RWPE2 (cell line): Measurements from ENCODE around the gene TAS2R39.

Experiments
- ATAC-seq: fragments of 200-7000 bp; cut with Tn5 transposase; 3 replicates; pipeline ENCODE4 v1.9.1; 2021; ENCODE audit warnings: low read depth
- DNase-seq: peaks from one replicate; pipeline ENCODE4 v3.0.0-alpha.2; 2020; ENCODE audit warnings: low spot score
- H3K27ac ChIP-seq: fragments of 450-650 bp; 2 replicates; pipeline ENCODE4 v1.5.1; 2017; ENCODE audit warnings: mild to moderate bottlenecking; ENCODE audit not compliant: poor library complexity, severe bottlenecking
- H3K27me3 ChIP-seq: fragments of 250-450 bp; sonication (Bioruptor Pico); 2 replicates; pipeline ENCODE4 v1.5.1; 2021; ENCODE audit warnings: mild to moderate bottlenecking, moderate library complexity; ENCODE audit not compliant: insufficient read depth, poor library complexity, severe bottlenecking
- H3K36me3 ChIP-seq: fragments of 250-450 bp; sonication (Bioruptor Pico); 2 replicates; pipeline ENCODE4 v1.5.1; 2020; ENCODE audit warnings: low read depth, mild to moderate bottlenecking, moderate library complexity
- H3K4me1 ChIP-seq: fragments of 250-450 bp; sonication (Bioruptor Pico); 2 replicates; pipeline ENCODE4 v1.5.1; 2021; ENCODE audit warnings: mild to moderate bottlenecking, moderate library complexity; ENCODE audit not compliant: insufficient read depth, poor library complexity, severe bottlenecking
- H3K4me3 ChIP-seq: fragments of 250-450 bp; sonication (Bioruptor Pico); 2 replicates; pipeline ENCODE4 v1.5.1; 2021; ENCODE audit warnings: mild to moderate bottlenecking, moderate library complexity; ENCODE audit not compliant: severe bottlenecking
- H3K9me3 ChIP-seq: fragments of 250-450 bp; sonication (Bioruptor Pico); 2 replicates; pipeline ENCODE4 v1.5.1; 2021; ENCODE audit warnings: mild to moderate bottlenecking, moderate library complexity; ENCODE audit not compliant: severe bottlenecking
- CTCF ChIP-seq: fragments of 450-650 bp; IDR thresholded peaks from one replicate; pipeline ENCODE4 v1.5.1; 2017; ENCODE audit warnings: mild to moderate bottlenecking, moderate library complexity; ENCODE audit not compliant: poor library complexity, severe bottlenecking

TAS2R39 gene

GRCh38 chr7:143229054-143229790 is 46.0 kb downstream of the TAS2R39 start:
- H3K36me3 ChIP-seq, result no peaks in the 10 kb centered on the region
- H3K27me3 ChIP-seq, result no peaks in the 10 kb centered on the region
- no peaks in the 10 kb centered on the region for H3K9me3 ChIP-seq
- no peak overlapping the region for H3K4me3 ChIP-seq
- no peak overlapping the region for H3K27ac ChIP-seq
- DNase-seq (no peak), ATAC-seq (no peak)
- H3K4me1 ChIP-seq, result no peaks in the 10 kb centered on the region
- TF ChIP-seq CTCF, result no peak

- ATAC-seq, result no peak
- no peaks in the 10 kb centered on the region for H3K4me1 ChIP-seq
- TF ChIP-seq CTCF, result no peak
- no peak overlapping the region for H3K4me3 ChIP-seq
- no peak overlapping the region for H3K27ac ChIP-seq
- H3K27me3 ChIP-seq, result no peaks in the 10 kb centered on the region
- no peak for DNase-seq
- H3K36me3 ChIP-seq, result no peaks in the 10 kb centered on the region
- H3K9me3 ChIP-seq, result no peaks in the 10 kb centered on the region
Measured at GRCh38 chr7:143230602-143231457, 47.6 kb downstream of the TAS2R39 start.
